Lung microvascular endothelial cell (primary cell): Measurements from ENCODE around the gene PARVG. TPM values are rescaled to one million over a fixed set of nuclear protein-coding genes. Genes with fewer than 3 reads are reported as not detected.
A peak's percentile ranks its signal among the peaks of the same experiment; 100 is the strongest.

Experiments used
- DNase-seq, 2 donors: peaks; one replicate each; pipeline versions ENCODE4 v3.0.0 to v3.0.0-alpha.2; 2010; ENCODE audit warnings: low read depth in 2 of 2
- total RNA-seq: library from RNA; depleted of rRNA; stranded (reverse); fragments of >200 nt; gene quantifications from 2 replicates; pipeline ENCODE4 v1.2.1, GENCODE V29; 2014

The PARVG gene
- total RNA-seq, 1 donor from 2014 or later = not detected

DNA sequence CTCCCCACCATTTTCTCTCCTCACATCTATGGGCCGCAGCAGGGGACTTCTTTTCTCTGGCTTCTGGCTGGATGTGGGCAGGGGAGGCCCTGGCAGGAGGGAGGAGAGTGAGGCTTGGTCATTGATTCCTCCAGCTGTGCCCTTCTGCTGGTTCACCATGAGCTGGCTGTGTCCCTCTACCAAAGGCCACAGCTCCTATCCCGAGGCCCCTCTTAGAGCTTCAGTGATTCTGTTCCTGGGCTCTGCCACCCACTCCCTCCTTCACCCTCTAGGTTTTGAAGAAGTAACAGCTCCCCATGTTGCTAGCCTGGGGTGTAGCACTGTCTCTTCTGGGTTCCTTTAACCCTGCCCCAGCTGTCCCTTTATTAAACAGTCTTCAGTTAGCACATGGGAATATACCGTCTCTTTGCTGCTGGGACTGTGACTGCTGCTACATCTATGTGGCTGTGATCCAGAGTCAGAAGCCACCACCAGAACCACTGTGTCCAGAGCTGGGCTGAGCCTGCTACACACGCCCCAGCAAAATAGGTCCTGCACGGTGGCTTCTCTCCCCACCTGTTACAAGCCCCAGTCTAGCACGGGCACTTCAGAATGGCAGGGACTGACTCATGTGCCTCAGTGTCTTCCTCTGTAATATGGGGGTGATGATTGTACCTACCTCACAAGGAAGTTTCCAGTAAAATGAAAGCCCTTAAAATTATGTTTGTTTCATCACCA is 578 bp upstream of the PARVG start:
- DNase-seq = no peak

DNA sequence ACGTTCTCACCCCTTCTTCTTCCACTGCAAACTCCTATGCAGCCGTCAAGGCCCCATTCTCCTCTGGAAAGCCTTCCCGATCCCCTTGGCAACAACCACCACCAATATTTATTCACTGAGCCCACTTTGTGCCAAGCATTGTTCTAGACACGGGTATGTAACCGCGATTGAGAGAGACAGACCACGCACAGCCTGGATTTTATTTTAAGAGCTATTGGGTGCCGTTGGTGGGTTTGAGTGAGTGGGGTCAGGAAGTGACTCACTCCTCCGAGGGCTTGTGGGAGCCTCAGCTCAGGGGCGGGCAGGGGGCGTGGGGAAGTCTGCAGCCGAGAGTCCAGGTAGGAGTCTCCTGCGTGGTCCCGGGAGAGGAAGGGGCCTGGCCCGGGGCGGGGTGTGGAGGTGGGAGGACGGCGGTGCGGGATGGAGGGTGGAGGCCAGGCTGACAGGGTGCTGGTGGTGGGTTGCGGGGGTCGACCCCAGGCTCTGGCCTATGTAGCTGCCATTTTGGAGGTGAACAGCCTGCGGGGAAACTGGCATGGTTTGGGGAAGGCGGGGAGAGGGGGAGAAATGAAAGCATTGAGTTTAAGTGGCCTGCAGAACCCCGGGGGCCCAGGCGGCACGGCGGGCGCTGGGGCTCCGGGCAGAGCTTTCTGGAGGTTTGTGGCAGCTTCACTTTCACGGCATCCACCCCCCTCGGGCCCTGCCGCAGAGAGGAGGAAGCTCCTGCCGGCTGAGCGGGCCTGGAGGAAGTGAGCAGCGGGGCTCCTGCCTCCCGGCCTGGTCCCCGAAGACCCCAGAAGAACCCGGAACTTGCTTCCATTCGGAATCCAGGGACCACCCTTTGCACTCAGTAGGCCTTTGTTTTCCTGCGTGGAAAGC is 547 bp downstream of the PARVG start:
- DNase-seq = peak in 1 of 2 donors; percentile 38

DNA sequence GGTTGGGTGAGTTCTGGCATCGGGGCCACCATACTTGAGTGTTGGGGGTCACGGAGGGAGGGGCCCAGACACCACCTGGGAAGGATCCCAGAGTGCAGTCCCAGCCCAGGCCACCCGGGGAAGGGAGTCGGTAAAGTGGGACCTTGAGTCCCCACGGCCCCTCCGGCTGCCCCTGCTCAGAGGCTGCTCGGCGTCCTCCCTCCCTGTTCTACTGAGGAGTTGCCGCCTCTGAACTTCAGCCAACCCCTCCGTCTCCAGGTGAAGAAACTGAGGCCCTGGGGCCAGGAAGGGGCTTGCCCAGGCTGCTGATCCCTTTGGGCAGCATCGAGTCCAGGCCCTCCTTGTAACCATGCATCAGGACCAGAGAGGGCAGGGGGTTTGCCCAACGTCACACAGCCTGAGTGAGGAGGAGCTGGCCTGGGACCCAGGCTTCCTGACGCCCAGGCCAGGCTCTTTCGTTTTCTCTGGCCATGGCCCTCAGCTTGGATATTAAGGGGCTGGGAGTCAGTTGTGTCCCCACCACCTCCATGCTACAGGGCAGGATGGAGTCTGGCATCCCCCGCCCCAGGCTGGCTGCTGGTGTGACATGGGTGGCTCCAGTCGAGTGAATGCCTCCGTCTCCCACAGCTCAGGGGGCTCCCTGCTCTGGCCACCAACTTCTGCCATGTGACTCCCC is 1.3 kb downstream of the PARVG start:
- no peak for DNase-seq

DNA sequence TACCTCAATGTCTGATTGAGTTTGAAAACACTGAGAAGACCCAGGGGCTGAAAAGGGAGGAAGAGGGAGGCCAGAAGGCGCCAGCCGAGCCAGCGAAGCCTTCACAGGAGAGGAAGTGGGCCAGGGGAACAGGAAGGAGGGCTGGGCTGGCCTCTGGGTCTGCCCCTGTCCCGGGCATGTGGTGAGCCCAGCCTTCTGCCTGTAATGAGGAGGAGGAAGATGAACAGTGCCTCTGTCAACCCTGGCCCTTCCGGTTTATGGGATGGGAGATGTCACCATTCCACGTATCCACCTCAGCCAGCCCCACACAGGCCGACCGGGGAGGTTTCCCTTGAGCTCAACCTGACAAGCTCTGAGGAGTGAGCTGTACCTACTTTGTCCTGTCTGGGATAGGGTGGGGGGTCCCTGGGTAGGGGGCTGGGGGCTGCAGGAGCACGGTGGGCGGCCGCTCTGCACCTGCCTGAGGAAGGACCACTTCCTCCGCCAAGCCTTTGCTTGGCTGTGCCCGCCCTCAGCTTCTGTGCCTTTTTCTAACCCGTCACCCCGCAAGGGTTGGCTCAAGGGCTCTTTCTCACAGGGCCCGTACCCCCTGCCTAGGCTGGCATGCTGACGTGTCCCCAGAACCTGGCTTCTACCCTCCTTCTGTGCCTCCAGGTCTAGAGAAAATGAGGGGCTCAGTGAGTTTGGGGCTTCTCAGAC is 2.0 kb downstream of the PARVG start:
- no peak for DNase-seq

DNA sequence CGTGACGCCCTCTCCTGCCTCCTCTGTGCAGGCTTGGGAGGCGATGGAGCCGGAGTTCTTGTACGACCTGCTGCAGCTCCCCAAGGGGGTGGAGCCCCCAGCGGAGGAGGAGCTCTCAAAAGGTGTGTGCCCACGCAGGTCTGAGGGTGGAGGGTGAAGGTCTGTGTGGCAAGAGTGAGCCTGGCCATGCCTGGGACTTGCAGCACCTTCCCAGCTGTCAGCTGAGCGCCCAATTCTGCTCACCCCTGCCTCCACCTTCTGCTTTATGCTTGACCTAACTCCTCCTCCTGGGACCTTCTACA is 2.5 kb downstream of the PARVG start:
- no peak for DNase-seq

DNA sequence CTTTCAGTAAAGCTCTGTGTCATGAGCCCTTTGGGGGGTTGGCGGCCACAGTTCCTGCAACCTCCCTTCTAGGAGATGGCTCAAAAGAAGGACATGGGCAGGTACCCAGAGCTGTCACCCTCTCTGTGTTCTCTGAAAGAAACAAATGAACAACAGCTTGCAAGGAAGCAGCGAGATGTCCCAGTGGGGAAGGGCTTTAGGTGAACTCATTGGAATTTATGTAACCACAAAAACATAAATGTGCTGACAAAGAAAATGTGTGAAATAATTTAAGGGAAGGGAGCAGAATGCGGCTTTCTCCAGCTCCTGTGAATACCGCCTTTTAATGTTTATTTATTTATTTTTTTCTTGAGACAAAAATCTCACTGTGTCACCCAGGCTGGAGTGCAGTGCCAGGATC is 3.3 kb downstream of the PARVG start:
- no peak for DNase-seq

DNA sequence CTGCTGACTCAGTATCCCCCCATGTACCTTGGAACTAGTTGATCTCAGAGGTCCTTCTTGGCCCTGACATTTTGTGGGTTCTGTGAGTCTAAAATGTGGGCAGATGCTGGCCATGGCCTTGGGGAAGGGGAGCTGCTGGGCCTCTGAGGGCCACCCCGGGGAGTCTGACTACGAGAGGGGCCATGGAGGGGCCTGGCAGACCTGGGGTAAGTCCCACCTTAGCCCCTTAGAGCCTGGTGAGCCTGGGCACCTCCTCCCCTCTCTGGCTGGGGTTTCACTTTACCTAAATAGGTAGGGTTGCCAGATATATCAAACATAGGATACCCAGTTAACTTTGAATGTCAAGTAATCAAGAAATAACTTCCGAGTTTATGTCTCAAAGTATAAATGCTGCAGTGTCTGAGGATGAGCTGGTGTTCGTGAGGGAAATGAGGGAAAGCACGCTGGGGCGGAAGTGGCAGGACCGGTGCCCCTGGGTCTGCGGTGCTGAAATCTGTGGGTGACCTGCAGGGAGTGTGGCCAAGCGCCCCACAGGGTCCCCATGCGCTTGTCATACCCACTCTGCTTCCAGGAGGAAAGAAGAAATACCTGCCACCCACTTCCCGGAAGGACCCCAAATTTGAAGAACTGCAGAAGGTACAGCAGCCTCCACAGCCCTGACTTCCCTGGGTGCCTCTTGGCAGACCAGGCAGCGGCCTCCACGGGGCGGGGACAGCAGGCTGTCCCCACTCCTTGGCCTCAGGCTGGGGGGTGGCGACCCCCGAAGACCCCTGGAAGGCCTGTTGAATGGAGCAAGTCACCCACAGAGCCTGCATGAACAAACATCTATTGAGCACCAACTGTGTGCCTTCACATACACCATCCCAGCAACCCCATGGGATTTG is 4.8 kb downstream of the PARVG start:
- DNase-seq = no peak

DNA sequence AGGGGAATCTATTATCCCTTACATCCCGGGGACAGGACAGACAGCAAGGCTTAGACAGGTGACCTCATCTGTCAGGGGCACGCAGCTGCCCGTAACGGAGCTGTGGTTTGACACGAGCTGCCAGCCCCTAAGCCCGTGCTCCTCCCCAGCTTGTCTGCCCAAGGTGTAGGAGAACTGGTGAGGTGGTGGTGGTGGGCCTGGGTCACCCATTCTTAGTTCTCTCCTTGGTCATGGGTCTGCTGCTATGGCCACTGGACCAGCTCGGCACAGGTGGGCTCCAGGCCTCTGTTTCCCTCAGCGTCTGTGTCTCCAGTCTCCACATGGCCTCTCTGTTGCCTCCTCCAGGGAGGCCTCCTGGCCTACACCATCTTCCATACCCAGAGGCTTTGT is 5.4 kb downstream of the PARVG start:
- DNase-seq = no peak

DNA sequence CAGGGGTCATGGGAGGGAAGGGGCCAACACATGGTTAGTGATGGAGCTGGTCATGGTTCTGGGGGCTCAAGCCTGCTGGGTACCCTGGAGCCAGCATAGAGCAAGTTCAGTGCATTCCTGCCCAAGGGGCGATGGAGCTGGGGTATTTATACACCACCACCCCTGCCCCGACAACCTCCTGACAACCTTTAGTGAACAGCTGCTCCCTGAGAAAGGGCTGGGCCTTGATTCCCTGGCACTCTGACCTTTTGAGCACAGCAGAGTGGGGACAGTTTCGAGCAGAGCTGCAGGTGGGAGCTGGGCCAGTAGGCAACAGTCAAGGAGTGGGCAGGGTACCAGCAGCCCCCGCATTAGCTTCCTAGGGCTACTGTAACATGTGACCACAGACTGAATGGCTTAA is 6.0 kb downstream of the PARVG start:
- no peak for DNase-seq

DNA sequence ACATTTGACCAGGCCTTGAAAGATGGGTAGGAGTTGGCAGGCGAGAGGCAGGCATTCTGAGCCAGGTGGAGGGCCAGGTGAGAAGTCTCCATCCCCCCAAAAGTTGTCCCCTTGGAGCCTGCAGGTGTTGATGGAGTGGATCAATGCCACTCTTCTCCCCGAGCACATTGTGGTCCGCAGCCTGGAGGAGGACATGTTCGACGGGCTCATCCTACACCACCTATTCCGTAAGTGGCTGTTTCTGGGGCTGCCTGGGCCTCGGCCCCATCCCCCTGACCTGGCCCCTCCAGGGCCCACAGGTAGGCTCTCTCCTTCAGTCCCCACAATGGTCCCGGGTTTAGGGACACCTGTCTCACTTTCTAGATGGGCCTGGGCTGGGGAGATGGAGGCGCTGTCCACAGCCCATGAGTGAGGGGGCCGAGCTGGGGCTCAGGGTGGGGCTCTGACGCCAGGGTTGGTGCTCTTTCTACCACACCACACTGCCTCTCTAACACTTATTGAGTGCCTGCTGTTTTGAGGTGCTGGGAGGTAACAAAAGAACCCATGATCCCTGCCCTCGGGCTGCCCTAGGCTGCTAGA is 7.0 kb downstream of the PARVG start:
- DNase-seq = no peak

DNA sequence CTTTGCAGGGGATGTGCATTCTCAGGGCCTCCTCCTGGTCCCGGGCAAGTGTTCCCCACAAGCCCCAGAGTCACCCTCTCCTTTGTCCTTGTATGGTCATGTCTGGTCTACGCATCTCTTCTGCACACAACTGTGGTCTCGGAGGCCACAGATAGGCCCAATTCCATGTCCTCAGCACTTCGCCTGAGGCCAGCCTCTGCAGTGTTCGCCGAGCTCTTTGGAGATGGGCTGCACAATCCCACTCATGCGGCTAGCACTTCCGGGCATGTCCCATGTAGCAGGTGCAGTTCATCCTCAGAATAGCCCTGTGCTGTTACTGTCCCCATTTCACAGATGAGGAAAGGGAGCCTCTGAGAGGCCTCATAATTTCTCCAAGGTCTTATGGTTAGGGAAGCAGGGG is 7.6 kb downstream of the PARVG start:
- DNase-seq = no peak

DNA sequence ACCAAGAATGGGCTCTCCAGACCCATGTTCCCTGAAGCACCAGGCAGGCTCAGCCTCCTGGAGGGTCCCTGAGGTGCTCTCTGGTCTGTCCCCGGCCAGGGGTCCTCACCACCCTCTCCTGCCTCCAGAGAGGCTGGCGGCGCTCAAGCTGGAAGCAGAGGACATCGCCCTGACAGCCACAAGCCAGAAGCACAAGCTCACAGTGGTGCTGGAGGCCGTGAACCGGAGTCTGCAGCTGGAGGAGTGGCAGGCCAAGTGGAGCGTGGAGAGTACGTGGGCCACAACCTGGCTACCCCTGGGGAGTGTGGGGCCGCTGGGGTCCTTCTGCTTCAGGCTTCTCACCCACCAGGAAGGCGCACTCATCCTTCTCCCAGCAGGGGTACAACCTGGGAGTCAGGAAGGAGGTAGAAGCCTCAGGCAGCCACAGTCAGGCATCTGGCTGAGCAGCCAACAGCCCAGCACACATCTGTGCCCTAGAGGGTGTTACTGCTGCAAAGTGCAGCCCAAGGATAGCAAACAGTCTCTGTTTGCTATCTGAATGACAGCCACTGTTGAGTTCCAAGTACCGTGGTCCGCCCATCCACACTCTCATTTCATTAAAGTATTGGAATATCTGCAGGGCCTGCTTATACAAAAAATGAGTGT is 8.4 kb downstream of the PARVG start:
- no peak for DNase-seq

DNA sequence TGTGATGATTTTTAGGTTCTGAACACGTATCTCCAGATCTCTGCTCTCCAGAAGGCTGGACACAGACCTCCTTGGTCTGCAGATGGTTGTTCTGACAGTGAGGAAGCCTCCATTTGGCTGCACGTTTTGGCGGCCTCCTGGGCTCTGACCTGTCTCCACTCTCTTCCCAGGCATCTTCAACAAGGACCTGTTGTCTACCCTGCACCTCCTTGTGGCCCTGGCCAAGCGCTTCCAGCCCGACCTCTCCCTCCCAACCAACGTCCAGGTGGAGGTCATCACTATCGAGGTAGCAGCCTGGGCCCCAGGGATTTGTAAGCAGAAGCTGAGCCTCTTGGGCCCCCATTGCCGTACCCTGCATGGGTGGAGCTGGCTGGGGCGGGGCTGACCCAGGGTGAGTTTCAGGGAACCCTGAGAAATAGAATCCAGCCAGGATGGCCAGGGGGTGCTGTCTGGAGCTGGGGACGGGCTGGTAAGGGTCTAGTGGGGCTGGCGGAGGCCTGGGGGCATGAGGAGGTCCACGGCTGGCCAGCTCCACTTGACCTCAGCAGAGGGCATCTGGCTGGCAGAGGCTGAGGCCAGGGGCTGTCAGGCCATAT is 9.8 kb downstream of the PARVG start:
- no peak for DNase-seq

DNA sequence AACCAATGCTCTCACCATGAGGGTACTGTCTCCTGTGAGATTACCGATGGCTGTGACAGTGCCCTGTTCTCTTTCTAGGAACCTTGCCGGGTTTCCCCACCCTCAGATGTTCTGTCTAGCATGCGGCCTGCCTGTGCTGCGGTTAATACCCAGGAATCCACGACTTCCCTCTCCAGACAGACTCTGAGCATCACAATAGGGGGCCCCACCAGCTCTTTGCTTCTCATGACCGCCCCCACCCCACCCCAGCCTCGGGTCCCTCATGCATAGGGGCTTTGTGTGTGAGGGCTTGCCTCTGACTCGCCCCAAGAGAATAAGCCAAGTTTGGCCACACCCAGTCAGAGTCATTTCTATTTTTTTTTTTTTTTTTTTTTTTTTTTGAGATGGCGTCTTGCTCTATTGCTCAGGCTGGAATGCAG is 10.3 kb downstream of the PARVG start:
- DNase-seq = no peak

DNA sequence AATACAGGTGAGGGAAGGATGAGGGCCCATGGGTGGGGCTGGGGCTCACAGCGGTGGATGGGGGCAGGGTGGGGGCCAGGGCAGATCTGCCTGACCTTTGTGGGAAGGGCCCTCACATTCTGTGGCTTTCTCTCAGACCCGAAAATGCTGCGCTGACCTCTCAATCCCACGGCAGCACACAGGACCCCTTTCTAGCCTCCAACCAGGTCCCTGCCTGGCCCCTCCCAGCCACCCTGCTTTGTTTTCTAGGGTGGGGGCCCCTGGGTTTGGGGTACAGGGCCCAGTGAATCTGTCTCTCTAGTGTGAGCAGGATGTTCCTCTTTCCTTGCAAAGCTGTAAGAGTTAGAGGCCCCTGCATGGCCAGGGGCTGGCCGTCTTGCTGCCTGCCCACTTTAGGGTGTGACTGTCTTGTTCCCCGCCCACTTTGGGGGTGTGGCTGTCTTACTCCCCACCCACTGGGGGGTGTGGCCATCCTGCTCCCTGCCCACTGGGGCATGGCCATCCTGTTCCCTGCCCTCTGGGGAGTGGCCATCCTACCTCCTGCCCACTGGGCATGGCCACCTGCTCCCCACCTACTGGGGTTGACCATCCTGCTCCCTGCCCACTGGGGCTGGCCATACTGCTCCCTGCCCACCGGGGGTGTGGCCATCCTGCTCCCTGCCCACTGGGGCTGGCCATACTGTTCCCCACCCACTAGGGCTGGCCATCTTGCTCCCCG is 11.5 kb downstream of the PARVG start:
- peak; percentile 5 to 32 for DNase-seq

DNA sequence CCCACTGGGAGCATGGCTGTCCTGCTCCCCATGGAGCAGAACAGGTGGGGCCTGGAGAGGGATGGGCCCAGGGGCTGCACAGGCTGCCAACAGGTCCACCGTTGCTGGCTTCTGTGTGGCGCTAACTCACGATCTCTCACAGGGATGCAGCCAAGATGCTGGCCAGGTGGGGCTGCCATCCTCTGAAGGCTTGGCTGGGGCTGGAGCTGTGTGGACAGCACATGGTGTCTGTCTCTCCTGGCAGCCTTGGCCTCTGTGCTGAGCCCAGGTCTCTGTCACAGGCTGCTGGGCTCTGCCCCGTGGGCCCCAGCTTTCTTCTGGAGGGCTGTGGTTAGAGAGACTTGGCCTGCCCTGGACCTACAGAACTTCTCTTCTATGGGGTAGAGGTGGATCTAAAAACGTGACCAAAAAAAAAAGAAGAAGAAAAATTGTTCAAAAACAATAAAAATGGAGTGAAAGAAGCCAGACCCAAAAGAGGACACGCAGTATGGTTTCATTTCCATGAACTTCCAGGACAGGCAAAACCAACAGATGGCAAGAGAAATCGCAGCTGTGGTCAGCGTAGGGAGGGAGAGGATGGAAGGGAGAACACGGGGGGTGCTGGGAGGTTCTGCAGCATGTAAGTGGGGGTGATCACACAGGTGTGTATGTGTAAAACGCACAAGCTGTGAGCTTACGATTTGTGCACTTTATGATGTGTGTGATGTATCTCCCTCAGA is 12.2 kb downstream of the PARVG start:
- DNase-seq = no peak

DNA sequence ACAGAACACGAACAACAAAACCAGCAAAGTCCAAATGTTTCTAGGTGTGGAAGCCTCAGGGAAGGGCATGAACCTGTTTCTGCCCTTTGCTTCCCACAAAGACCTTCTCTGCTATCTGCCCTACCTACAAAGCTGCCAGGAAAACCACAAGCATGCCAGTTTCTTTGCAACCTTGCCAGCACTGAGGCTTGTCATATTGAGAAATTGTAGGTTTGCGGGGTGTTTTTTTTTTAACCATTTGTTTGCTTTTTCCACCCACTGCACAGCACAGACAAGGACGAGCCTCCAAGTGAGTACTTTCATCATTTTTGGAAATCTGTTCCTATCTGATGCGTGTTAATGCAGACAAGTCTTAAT is 12.8 kb downstream of the PARVG start:
- no peak for DNase-seq

DNA sequence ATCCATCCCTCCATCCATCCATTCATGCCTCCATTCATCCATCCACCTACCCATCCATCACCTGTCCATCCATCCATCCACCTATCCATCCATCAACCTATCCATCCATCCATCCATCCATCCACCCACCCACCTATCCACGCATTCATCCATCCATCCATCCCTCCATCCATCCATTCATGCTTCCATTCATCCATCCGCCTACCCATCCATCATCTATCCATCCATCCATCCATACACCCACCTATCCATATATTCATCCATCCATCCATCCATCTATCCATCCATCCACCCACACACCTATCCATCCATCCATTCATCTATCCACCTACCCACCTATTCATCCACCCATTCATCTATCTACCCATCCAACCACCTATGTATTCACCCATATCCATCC is 13.8 kb downstream of the PARVG start:
- DNase-seq = no peak
